MM.1S (cell line): ENCODE data around the gene MGAT4B.

Source experiments
- EZH2 ChIP-seq: fragments of 300-600 bp; sonication (generic); optimal IDR thresholded peaks from 2 replicates; pipeline ENCODE3; 2017; ENCODE audit warnings: low read depth, mild to moderate bottlenecking, antibody characterized with exemption, low read length, mixed read lengths
- EZH2phosphoT487 ChIP-seq: fragments of 300-600 bp; sonication (generic); IDR thresholded peaks from 2 replicates; pipeline ENCODE4 v1.6.1; 2018; ENCODE audit warnings: antibody characterized with exemption, low read length
- TF ChIP-seq, protein P1 (sequence below): fragments of 300-600 bp; sonication (generic); IDR thresholded peaks from 2 replicates; pipeline ENCODE4 v1.5.1; 2016; ENCODE audit warnings: antibody characterized with exemption, low read length, mixed read lengths

DNA sequence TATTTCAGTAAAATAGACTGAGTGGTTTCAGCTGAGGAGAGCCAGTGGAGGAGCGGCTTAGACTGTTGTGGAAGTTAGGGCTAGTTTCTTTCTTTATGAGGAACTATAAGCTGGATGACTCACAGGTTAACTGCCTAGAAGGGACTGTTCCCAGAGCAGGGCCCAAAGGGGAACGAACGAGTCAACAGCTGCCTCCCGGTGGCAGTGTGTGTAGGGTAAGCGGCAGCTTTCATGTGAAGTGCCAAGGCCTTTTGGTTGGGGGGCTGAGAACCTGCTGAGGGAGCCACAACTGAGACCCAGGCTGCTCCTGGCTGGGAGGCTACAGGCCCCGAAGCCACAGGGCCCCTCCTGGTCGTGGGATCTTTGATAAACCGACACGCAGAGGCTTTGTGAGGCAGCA is 21.0 kb upstream of the MGAT4B start:
- TF ChIP-seq, protein P1, sequence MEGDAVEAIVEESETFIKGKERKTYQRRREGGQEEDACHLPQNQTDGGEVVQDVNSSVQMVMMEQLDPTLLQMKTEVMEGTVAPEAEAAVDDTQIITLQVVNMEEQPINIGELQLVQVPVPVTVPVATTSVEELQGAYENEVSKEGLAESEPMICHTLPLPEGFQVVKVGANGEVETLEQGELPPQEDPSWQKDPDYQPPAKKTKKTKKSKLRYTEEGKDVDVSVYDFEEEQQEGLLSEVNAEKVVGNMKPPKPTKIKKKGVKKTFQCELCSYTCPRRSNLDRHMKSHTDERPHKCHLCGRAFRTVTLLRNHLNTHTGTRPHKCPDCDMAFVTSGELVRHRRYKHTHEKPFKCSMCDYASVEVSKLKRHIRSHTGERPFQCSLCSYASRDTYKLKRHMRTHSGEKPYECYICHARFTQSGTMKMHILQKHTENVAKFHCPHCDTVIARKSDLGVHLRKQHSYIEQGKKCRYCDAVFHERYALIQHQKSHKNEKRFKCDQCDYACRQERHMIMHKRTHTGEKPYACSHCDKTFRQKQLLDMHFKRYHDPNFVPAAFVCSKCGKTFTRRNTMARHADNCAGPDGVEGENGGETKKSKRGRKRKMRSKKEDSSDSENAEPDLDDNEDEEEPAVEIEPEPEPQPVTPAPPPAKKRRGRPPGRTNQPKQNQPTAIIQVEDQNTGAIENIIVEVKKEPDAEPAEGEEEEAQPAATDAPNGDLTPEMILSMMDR: no peak
- TF ChIP-seq EZH2 (no peak), EZH2phosphoT487 (no peak)
